ENCODE measurements around the gene TENM4.
"Not testable (repeated sequence)": the region's sequence is repeated elsewhere in the genome, so short reads cannot be mapped to it uniquely, and the experiment has no call there.

The TENM4 gene

GRCh38 chr11:78860720-78861422, 580.0 kb downstream of the TENM4 start:
- peak; percentile 10 for DNase-seq

DNA sequence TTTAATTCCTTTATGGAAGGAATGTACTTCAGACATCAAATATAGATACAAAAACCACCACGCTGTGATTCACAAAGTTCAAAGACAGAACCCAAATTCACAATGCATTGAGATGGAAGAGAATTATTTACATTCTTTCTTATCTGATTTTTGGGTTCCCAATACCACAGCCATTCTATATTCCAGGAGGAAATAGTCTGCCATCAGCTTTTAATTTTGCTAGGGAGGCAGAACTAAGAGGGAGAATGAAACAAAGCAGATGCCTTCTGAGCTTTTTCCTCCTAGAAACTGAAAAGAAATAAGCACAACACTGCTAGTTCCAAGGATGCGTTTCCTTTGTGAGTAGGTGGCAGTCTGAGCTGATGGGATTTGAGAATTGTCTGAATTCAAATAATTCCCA, 583.1 kb downstream of the TENM4 start:
- DNase-seq = no peak

GRCh38 chr11:78856211-78856610, 584.6 kb downstream of the TENM4 start:
- DNase-seq = no peak

- no peak for DNase-seq
Measured at GRCh38 chr11:78855116-78855515, 585.7 kb downstream of the TENM4 start.

DNA sequence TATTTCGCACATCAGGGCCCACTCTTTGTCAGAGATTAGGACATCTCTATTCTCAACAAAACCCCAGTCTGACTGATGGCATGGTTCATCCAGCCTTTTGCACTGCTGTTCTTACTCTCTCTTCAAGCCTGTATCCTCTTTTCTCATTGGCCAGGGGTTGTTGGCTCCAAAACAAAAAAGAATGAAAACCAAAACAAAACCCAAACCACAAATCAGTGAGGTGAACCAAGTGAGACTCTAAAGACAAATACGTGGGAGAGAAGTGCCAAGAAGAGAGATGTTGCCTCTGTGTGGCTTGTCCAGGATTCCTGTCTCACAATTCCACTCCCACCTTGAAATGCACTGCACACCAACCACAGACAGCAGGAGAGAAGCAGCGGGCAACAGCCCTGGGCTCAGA, 587.3 kb downstream of the TENM4 start:
- peak; percentile 80 for DNase-seq

- DNase-seq = no peak
Measured at GRCh38 chr11:78851878-78852586, 588.8 kb downstream of the TENM4 start.

DNA sequence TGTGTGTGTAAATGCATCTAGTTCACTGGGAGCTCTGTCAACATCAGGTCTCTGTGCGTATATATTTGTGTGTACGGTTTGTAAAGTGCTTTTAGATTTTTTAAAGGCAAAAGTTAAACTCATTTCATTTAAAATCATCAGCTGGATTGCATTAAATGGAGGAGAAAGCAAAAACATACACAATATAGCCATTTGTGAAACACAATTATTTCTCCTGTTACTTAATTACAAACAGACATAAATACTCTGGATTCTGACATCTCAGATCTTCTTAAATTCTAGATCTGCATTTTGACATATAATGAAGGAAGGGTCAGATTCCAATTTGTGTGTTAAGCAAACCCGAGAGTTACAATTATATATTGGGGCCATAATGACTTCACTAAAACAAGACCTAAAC, 590.8 kb downstream of the TENM4 start:
- no peak for DNase-seq

- no peak for DNase-seq
Measured at GRCh38 chr11:78846269-78846668, 594.6 kb downstream of the TENM4 start.

- DNase-seq = no peak
Measured at GRCh38 chr11:78845496-78845895, 595.3 kb downstream of the TENM4 start.

DNA sequence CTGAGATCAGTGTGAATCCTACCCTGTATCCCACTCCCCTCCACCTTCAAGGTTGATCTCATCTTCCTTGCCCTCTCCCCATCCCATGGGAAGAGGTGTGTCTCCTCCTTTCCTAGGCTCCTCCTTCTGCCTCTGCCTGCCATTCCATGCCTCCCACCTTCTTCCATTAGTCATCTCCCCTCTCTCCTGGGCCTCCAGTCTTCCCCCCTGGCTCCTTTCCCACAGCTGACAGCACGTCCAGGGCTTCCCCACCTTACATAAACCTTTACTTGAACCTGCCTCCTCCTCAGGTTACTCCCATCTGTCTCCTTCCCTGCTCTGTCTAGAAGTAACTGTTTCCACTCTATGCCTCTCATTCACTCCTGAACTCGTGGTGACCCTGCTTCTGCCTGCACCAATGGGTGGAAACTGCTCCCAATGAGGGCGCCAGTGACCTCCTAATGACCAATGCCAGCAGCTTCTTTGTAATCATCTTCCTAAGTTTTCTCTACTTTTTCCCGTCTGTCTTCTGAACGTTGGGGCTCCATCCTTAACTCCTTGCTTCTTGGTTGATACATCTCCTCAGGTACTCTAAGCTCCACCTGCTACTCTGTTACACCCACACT, 599.3 kb downstream of the TENM4 start:
- DNase-seq = peak; percentile 52

GRCh38 chr11:78840623-78841022, 600.2 kb downstream of the TENM4 start:
- DNase-seq = no peak

- no peak for DNase-seq
Measured at GRCh38 chr11:78840200-78840599, 600.6 kb downstream of the TENM4 start.

DNA sequence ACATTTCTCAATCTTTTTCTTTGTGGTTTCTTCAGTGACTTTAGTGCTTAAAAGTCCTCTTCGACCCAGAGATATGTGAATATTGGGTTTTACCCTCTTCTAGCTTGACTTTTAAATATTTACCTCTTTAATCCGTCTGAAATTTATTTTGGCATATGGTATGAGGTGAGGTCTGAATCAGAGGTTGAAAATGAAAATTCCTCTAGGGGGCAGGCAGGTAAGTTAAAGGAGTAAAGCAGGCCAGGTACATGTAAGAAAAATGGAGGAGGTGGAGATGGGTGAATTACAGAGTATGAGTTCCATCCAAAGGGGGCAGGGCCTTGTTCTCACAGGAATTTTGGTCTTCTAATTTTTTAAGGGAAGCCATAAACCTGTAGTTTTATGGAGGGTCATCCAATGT, 602.4 kb downstream of the TENM4 start:
- no peak for DNase-seq

- no peak for DNase-seq
Measured at GRCh38 chr11:78835646-78836045, 605.2 kb downstream of the TENM4 start.

GRCh38 chr11:78834886-78835285, 605.9 kb downstream of the TENM4 start:
- peak; percentile 20 for DNase-seq

GRCh38 chr11:78833237-78833636, 607.6 kb downstream of the TENM4 start:
- DNase-seq = no peak

GRCh38 chr11:78832226-78832947, 608.4 kb downstream of the TENM4 start:
- no peak for DNase-seq

- no peak for DNase-seq
Measured at GRCh38 chr11:78831571-78831970, 609.3 kb downstream of the TENM4 start.

DNA sequence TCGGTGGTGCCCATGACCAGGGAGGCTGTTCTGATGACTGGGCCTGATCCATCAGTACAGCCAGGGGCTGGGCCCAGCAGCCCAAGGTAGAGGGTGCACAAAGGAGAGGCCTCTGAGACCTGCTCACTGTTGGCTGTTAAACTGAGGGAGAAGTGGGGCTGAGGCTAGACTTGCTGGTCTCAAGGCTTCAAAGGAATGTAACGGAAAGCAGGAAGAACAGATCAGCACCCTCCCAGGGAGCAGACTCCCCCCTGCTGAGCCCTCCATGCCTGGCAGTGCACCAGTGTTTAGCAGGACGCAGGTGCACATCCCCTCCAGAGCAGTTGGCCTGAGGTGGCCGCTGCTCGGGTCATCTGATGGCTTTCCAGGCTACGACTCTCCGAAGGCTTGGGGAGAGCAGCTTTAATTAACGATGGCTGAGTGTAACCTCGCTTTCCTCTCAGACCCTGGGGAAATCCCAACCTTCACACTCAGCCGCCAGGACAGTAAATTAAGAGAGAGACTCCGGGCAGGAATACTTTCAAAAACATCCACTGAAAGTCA, 610.5 kb downstream of the TENM4 start:
- no peak for DNase-seq

DNA sequence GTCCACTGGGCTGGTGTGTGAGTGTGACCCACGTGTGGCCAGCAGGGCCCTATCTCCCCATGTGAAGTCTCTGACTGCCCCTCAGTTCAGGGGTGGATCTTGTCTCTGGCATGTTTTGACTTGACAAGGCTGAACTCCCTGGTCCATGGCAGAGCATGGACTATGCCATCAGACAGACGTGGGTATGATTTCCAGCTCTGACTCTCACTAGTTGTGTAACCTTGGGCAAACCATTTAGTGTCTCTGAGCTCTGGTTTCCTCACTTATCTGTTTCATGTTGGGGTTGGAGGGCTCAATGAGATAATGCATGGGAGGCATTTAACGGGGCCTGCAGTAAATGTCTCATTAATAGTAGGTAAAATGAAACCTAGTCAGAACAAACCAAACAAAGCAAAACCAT, 611.7 kb downstream of the TENM4 start:
- DNase-seq = no peak

GRCh38 chr11:78828676-78829075, 612.2 kb downstream of the TENM4 start:
- DNase-seq = no peak

- not testable (repeated sequence) for DNase-seq
Measured at GRCh38 chr11:78827291-78827690, 613.5 kb downstream of the TENM4 start.

GRCh38 chr11:78825591-78826020, 615.2 kb downstream of the TENM4 start:
- no peak for DNase-seq
